ENCODE data around the gene CNEP1R1.

DNA sequence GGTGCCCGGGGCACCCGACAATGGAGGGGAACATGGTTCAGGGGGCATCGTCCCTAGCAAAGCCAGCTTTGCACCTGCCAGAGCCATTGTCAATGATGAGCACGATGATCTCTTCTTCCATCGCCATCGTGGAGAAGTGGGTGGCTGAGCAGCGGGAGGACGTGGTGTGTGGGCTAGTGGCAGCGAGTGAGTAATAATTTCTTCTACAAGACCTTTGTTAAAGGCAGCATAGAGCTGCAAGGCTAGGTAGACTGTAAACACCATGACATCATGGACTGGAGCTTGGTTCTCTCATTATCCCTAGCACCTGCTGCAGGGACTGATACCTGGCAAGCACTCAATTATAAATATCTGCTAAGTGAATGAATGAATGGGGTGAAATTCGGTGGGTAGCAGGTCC is 34.1 kb downstream of the CNEP1R1 start:
- TF ChIP-seq BHLHE40 (IDR thresholded peaks at IDR 0.05; ENCODE audit: borderline replicate concordance), result no peak
- no peak for TF ChIP-seq NFRKB (IDR thresholded peaks at IDR 0.05)
- TF ChIP-seq SP1 (IDR thresholded peaks at IDR 0.05), result no peak
- TF ChIP-seq FOXM1 (IDR thresholded peaks at IDR 0.05; ENCODE audit: borderline replicate concordance), result no peak
- TF ChIP-seq HDGF (IDR thresholded peaks at IDR 0.05; ENCODE audit: borderline replicate concordance), result no peak

Data from HEK293T (cell line).